Neural cell (in vitro differentiated cells): ENCODE data around the gene SLC10A1.

Experiments
- CTCF ChIP-seq: fragments of 450-650 bp; IDR thresholded peaks from 2 replicates; pipeline ENCODE4 v1.5.1; 2014; ENCODE audit warnings: antibody characterized with exemption, mild to moderate bottlenecking, moderate library complexity; ENCODE audit not compliant: poor library complexity, severe bottlenecking
- POLR2AphosphoS5 ChIP-seq: IDR thresholded peaks from 2 replicates; pipeline ENCODE4 v1.6.1; 2012

GRCh38 chr14:69803753-69804152 lies 6.7 kb upstream of the SLC10A1 start:
- TF ChIP-seq CTCF (peak; percentile 8), POLR2AphosphoS5 (no peak)
